Activated naive CD4-positive, alpha-beta T cell treated with anti-CD3 and anti-CD28 coated beads, Interleukin-2, amount 50 U/mL, for 72 hours (primary cell): ENCODE results near the gene PLA2G15. TPM values are rescaled to one million over a fixed set of nuclear protein-coding genes. Genes with fewer than 3 reads are reported as not detected.

Source experiments
- ATAC-seq, 2 donors: fragments of 150-1000 bp; cut with Tn5 transposase; 2 replicates each; pipeline ENCODE4 v1.10.0; 2021; ENCODE audit warnings: mild to moderate bottlenecking in 2 of 2, moderate library complexity in 2 of 2
- DNase-seq, 2 donors: peaks; one replicate each; pipeline ENCODE4 v3.0.0; 2021 to 2022; ENCODE audit warnings: low spot score in 2 of 2
- H3K27ac Mint-ChIP-seq, 2 donors: one replicate each; pipeline ENCODE4 v1.8.0; 2022; ENCODE audit warnings: mild to moderate bottlenecking in 2 of 2, mixed read lengths in 2 of 2
- H3K36me3 Mint-ChIP-seq, 2 donors: one replicate each; pipeline ENCODE4 v1.8.0; 2022; ENCODE audit warnings: mixed read lengths in 2 of 2
- H3K9me3 Mint-ChIP-seq, 2 donors: one replicate each; pipeline ENCODE4 v1.8.0; 2022; ENCODE audit warnings: mixed read lengths in 2 of 2
- total RNA-seq, 2 donors: library from RNA; stranded (reverse); gene quantifications; one replicate each; pipeline ENCODE4 v1.2.3, GENCODE V29; 2022

Gene PLA2G15
- total RNA-seq, 2 donors from 2014 or later = 9.7 to 9.8 TPM

GRCh38 chr16:68296291-68296690 is 51.1 kb downstream of the PLA2G15 start:
- no peak for ATAC-seq
- no peak for DNase-seq
- H3K27ac Mint-ChIP-seq = peak overlapping the region; percentile 75 to 78
- H3K9me3 Mint-ChIP-seq = no peaks in the 10 kb centered on the region
- H3K36me3 Mint-ChIP-seq = peaks cover 11% of the 10 kb centered on the region in 2 donors

- Mint-ChIP-seq H3K36me3 (peaks cover 10 to 11% of the 10 kb centered on the region in 2 donors), H3K27ac (peak overlapping the region; percentile 75 to 78)
These were observed 51.5 kb downstream of the PLA2G15 start for GRCh38 chr16:68296693-68297092.

GRCh38 chr16:68297908-68298307 is 52.7 kb downstream of the PLA2G15 start:
- no peak for DNase-seq
- no peak for ATAC-seq
- peaks cover 9 to 15% of the 10 kb centered on the region in 2 donors for H3K36me3 Mint-ChIP-seq
- peak overlapping the region; percentile 75 to 83 for H3K27ac Mint-ChIP-seq
- H3K9me3 Mint-ChIP-seq = no peaks in the 10 kb centered on the region

More at GRCh38 chr16:68296693-68297092, 51.5 kb downstream of the PLA2G15 start:
- DNase-seq (no peak), ATAC-seq (no peak)
- no peaks in the 10 kb centered on the region for H3K9me3 Mint-ChIP-seq

GRCh38 chr16:68298312-68298711 is 53.1 kb downstream of the PLA2G15 start:
- no peaks in the 10 kb centered on the region for H3K9me3 Mint-ChIP-seq
- peaks cover 9 to 16% of the 10 kb centered on the region in 2 donors for H3K36me3 Mint-ChIP-seq
- ATAC-seq (no peak), DNase-seq (no peak)
- peak overlapping the region; percentile 75 to 83 for H3K27ac Mint-ChIP-seq

- H3K27ac Mint-ChIP-seq = peak overlapping the region; percentile 75 to 89
These were observed 53.9 kb downstream of the PLA2G15 start for GRCh38 chr16:68298907-68299561.

GRCh38 chr16:68299571-68300453 is 54.6 kb downstream of the PLA2G15 start:
- Mint-ChIP-seq H3K9me3 (no peaks in the 10 kb centered on the region), H3K27ac (peak overlapping the region; percentile 75 to 89), H3K36me3 (peaks cover 5 to 23% of the 10 kb centered on the region in 2 donors)
- no peak for DNase-seq
- no peak for ATAC-seq

More at GRCh38 chr16:68298907-68299561, 53.9 kb downstream of the PLA2G15 start:
- no peaks in the 10 kb centered on the region for H3K9me3 Mint-ChIP-seq
- DNase-seq = no peak
- ATAC-seq = no peak
- peaks cover 5 to 23% of the 10 kb centered on the region in 2 donors for H3K36me3 Mint-ChIP-seq

- ATAC-seq (no peak), DNase-seq (no peak)
- H3K9me3 Mint-ChIP-seq = no peaks in the 10 kb centered on the region
- peaks cover 5 to 23% of the 10 kb centered on the region in 2 donors for H3K36me3 Mint-ChIP-seq
- peak overlapping the region; percentile 45 to 88 for H3K27ac Mint-ChIP-seq
These were observed 55.7 kb downstream of the PLA2G15 start for GRCh38 chr16:68300734-68301459.

- DNase-seq = no peak
- Mint-ChIP-seq H3K9me3 (no peaks in the 10 kb centered on the region), H3K27ac (peak overlapping the region in 1 of 2 donors; percentile 68), H3K36me3 (peaks cover 25 to 33% of the 10 kb centered on the region in 2 donors)
- ATAC-seq = no peak
These were observed 61.5 kb downstream of the PLA2G15 start for GRCh38 chr16:68306633-68307032.

- ATAC-seq (no peak), DNase-seq (no peak)
- H3K9me3 Mint-ChIP-seq = no peaks in the 10 kb centered on the region
- peak overlapping the region; percentile 93 to 94 for H3K27ac Mint-ChIP-seq
- H3K36me3 Mint-ChIP-seq = peaks cover 13 to 22% of the 10 kb centered on the region in 2 donors
These were observed 64.6 kb downstream of the PLA2G15 start for GRCh38 chr16:68309799-68310198.

- Mint-ChIP-seq H3K27ac (peak overlapping the region; percentile 93 to 94), H3K9me3 (no peaks in the 10 kb centered on the region), H3K36me3 (peaks cover 13 to 22% of the 10 kb centered on the region in 2 donors)
- DNase-seq (no peak), ATAC-seq (no peak)
These were observed 65.2 kb downstream of the PLA2G15 start for GRCh38 chr16:68310437-68310773.

Other genes starting within 250 kb of the PLA2G15 start
- 1 to 10 TPM; 2.5 to 6.3 TPM for gene DPEP2, start 245.9 kb upstream of the PLA2G15 start, total RNA-seq
- gene DPEP2NB, start 229.5 kb upstream of the PLA2G15 start, total RNA-seq = not detected
- 10 to 100 TPM in 1 of 2 donors, 1 to 10 TPM in 1; 7.7 to 15.6 TPM for gene DDX28, start 222.1 kb upstream of the PLA2G15 start, total RNA-seq
- gene DUS2, start 222.1 kb upstream of the PLA2G15 start, total RNA-seq = 10 to 100 TPM; 21.2 to 35.5 TPM
- gene NFATC3, start 160.0 kb upstream of the PLA2G15 start, total RNA-seq = 10 to 100 TPM; 64.2 to 90.1 TPM
- under 1 TPM; 0.43 to 0.48 TPM for gene ESRP2, start 9.2 kb upstream of the PLA2G15 start, total RNA-seq
- gene SLC7A6, start 19.2 kb downstream of the PLA2G15 start, total RNA-seq = 10 to 100 TPM; 69.0 to 97.7 TPM
- gene SLC7A6OS, start 65.6 kb downstream of the PLA2G15 start, total RNA-seq = 10 to 100 TPM; 21.4 to 29.6 TPM
- gene PRMT7, start 65.6 kb downstream of the PLA2G15 start, total RNA-seq = 10 to 100 TPM; 33.7 to 80.2 TPM
- gene SMPD3, start 203.1 kb downstream of the PLA2G15 start, total RNA-seq = 1 to 10 TPM in 1 of 2 donors, under 1 TPM in 1; 0.12 to 1.0 TPM